ENCODE measurements around the gene EPHB3.

DNA sequence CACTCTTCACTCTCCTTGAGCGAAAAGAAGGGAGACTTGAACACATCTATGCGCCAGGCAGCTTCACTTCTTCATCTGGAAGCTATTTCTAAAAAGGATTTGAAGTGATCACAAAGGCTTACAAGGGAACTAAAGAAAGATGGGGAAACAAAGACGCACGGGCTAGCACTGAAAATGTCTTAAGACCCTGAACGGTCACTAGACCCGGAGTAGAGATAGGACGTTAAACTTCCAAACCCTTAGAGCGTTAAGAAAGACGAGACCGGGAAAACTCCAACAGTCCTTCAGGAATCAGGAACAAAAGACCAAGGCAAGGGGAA lies 47.5 kb upstream of the EPHB3 start:
- no peak for TF ChIP-seq POLR2A (IDR thresholded peaks at IDR 0.05; ENCODE audit: extremely low read depth, insufficient read length)
- TF ChIP-seq, protein P1, sequence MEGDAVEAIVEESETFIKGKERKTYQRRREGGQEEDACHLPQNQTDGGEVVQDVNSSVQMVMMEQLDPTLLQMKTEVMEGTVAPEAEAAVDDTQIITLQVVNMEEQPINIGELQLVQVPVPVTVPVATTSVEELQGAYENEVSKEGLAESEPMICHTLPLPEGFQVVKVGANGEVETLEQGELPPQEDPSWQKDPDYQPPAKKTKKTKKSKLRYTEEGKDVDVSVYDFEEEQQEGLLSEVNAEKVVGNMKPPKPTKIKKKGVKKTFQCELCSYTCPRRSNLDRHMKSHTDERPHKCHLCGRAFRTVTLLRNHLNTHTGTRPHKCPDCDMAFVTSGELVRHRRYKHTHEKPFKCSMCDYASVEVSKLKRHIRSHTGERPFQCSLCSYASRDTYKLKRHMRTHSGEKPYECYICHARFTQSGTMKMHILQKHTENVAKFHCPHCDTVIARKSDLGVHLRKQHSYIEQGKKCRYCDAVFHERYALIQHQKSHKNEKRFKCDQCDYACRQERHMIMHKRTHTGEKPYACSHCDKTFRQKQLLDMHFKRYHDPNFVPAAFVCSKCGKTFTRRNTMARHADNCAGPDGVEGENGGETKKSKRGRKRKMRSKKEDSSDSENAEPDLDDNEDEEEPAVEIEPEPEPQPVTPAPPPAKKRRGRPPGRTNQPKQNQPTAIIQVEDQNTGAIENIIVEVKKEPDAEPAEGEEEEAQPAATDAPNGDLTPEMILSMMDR (IDR thresholded peaks at IDR 0.05; ENCODE audit: low read depth, low read length) = no peak

Data from NB4 (cell line).